HG03039 (cell line): ENCODE results near the gene NHSL2.
"Not testable (repeated sequence)": the region's sequence is repeated elsewhere in the genome, so short reads cannot be mapped to it uniquely, and the experiment has no call there.

Experiments used
- ATAC-seq: cut with Tn5 transposase; IDR thresholded peaks from one replicate; pipeline ENCODE4 v1.9.1; 2021; ENCODE audit warnings: mild to moderate bottlenecking, moderate library complexity; ENCODE audit not compliant: unreplicated experiment

The NHSL2 gene

GRCh38 chrX:71910643-71910985, at the start of gene NHSL2:
Gene NHSL2 (plus strand): TSS chrX:71910845.
- ATAC-seq = no peak

- no peak for ATAC-seq
Observed at GRCh38 chrX:71867680-71868079, 43.0 kb upstream of the NHSL2 start.

GRCh38 chrX:71869566-71869965, 41.1 kb upstream of the NHSL2 start:
- not testable (repeated sequence) for ATAC-seq

- no peak for ATAC-seq
Observed at GRCh38 chrX:71870208-71871098, 40.2 kb upstream of the NHSL2 start.

GRCh38 chrX:71871367-71871766, 39.3 kb upstream of the NHSL2 start:
- ATAC-seq = no peak

GRCh38 chrX:71872542-71873458, 37.8 kb upstream of the NHSL2 start:
- no peak for ATAC-seq

GRCh38 chrX:71873459-71873833, 37.2 kb upstream of the NHSL2 start:
- ATAC-seq = no peak

- ATAC-seq = not testable (repeated sequence)
Observed at GRCh38 chrX:71876841-71877240, 33.8 kb upstream of the NHSL2 start.

GRCh38 chrX:71885099-71885498, 25.5 kb upstream of the NHSL2 start:
- ATAC-seq = no peak

- ATAC-seq = no peak
Observed at GRCh38 chrX:71895607-71896006, 15.0 kb upstream of the NHSL2 start.

GRCh38 chrX:71906144-71906543, 4.5 kb upstream of the NHSL2 start:
- no peak for ATAC-seq

- no peak for ATAC-seq
Observed at GRCh38 chrX:71908387-71908786, 2.3 kb upstream of the NHSL2 start.

GRCh38 chrX:71909956-71910355, 689 bp upstream of the NHSL2 start:
- no peak for ATAC-seq

GRCh38 chrX:71910986-71911730, 513 bp downstream of the NHSL2 start:
- ATAC-seq = no peak

- no peak for ATAC-seq
Observed at GRCh38 chrX:71911731-71912050, 1.0 kb downstream of the NHSL2 start.

- no peak for ATAC-seq
Observed at GRCh38 chrX:71912156-71912555, 1.5 kb downstream of the NHSL2 start.

- no peak for ATAC-seq
Observed at GRCh38 chrX:71913156-71913950, 2.7 kb downstream of the NHSL2 start.

GRCh38 chrX:71917621-71918343, 7.1 kb downstream of the NHSL2 start:
- ATAC-seq = no peak

GRCh38 chrX:71919431-71919830, 8.8 kb downstream of the NHSL2 start:
- ATAC-seq = no peak

- no peak for ATAC-seq
Observed at GRCh38 chrX:71919886-71920285, 9.2 kb downstream of the NHSL2 start.
